ENCODE results near the gene AOC3. TPM values are rescaled to one million over a fixed set of nuclear protein-coding genes. Genes with fewer than 3 reads are reported as not detected.
A peak's percentile ranks its signal among the peaks of the same experiment; 100 is the strongest.

AOC3 gene
- total and polyA plus RNA-seq, 2 of the 13 experiments (the other 11 are each of a cell fraction or from before 2014, with no cell fraction given), result 8.7 to 51.7 TPM

DNA sequence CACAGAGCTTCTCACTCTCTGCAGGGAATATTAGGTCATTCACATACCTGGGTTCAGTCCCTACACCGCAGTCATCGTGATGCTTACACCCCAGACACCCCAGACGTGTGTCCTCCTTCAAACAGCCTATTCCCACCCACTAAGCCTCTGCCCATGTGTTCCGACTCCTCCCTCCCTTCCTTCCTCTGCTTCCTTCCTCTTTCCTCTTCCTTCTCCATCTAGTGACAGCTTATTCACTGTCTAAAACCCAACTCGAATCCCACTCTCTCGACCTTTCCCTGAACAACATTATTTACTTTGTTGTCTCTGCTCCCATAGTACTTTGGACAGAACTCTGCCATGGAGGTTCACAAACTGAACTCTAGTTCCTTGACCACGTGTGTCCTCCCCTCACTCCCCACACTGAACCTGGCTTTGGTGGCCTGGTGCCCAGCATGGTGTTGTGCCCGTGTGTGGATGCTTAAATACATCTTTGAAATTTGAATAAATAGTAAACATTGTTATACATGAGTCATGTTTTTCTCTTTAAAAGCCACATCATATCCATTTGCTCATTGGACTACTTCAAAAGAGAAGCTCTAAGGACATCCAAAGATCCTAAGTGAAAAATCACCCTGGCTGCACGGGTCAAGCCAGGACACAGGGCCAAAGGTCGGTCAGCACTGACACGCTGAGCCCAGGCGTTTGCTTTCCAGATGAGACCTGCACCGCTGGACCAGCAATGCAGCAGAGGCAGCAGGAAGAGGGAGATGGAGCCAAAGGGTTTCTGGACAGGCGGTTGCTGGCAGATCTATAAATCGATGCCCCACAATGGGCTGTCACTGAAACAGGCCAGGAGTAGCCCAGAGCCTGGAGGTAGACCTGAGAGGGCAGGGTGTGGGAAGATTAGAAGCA is 35.5 kb downstream of the AOC3 start (continued):
- TF ChIP-seq, protein P1, sequence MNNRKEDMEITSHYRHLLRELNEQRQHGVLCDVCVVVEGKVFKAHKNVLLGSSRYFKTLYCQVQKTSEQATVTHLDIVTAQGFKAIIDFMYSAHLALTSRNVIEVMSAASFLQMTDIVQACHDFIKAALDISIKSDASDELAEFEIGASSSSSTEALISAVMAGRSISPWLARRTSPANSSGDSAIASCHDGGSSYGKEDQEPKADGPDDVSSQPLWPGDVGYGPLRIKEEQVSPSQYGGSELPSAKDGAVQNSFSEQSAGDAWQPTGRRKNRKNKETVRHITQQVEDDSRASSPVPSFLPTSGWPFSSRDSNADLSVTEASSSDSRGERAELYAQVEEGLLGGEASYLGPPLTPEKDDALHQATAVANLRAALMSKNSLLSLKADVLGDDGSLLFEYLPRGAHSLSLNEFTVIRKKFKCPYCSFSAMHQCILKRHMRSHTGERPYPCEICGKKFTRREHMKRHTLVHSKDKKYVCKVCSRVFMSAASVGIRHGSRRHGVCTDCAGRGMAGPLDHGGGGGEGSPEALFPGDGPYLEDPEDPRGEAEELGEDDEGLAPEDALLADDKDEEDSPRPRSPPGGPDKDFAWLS (CRISPR knock-in tag; IDR thresholded peaks at IDR 0.05; ENCODE audit: borderline replicate concordance), result 0 out of 2 replicates have a peak, but pooled peaks have one; percentile 46
- TF ChIP-seq ARNTL (CRISPR knock-in tag; IDR thresholded peaks at IDR 0.05), result peak; percentile 83; the same call in 1 of the 2 replicates
- TF ChIP-seq PHF21A (CRISPR knock-in tag; IDR thresholded peaks at IDR 0.05), result peak; percentile 93
- no peak for TF ChIP-seq ZBTB40 (IDR thresholded peaks at IDR 0.05)
- peak; percentile 92 for TF ChIP-seq ZBTB40 (CRISPR knock-in tag; IDR thresholded peaks at IDR 0.05)
- TF ChIP-seq SAFB2 (CRISPR knock-in tag; IDR thresholded peaks at IDR 0.05; ENCODE audit: borderline replicate concordance, low read depth), result peak; percentile 89; the same call in 1 of the 2 replicates
- no peak; the same call in 1 of the 2 replicates for TF ChIP-seq EED (CRISPR knock-in tag; IDR thresholded peaks at IDR 0.05)
- peak; percentile 76 for TF ChIP-seq JUND (CRISPR knock-in tag; IDR thresholded peaks at IDR 0.05)
- 0 out of 2 replicates have a peak, but pooled peaks have one; percentile 63 for TF ChIP-seq SNAPC2 (CRISPR knock-in tag; IDR thresholded peaks at IDR 0.05)
- peak; percentile 68; the same call in 1 of the 2 replicates for TF ChIP-seq FOXO1 (CRISPR knock-in tag; IDR thresholded peaks at IDR 0.05)
- no peak for TF ChIP-seq MAFG (CRISPR knock-in tag; IDR thresholded peaks at IDR 0.05)
- no peak for TF ChIP-seq SATB2 (CRISPR knock-in tag; IDR thresholded peaks at IDR 0.05)
- TF ChIP-seq SKIL (CRISPR knock-in tag; IDR thresholded peaks at IDR 0.05; ENCODE audit: borderline replicate concordance), result peak; percentile 77
- no peak for TF ChIP-seq HES4 (CRISPR knock-in tag; IDR thresholded peaks at IDR 0.05; ENCODE audit: borderline replicate concordance)

All from HepG2 (cell line).